Muscle layer of duodenum (tissue), 2 donors: Measurements from ENCODE around the gene CEACAM21.
A peak's percentile ranks its signal among the peaks of the same experiment; 100 is the strongest.

Experiments used
- H3K27ac ChIP-seq: one replicate; pipeline ENCODE4 v1.7.0; 2013; ENCODE audit warnings: mild to moderate bottlenecking, low read length
- H3K27me3 ChIP-seq: one replicate; pipeline ENCODE4 v1.7.0; 2013; ENCODE audit warnings: low read depth, mild to moderate bottlenecking, control low read depth, low read length
- H3K36me3 ChIP-seq, 2 donors: one replicate each; pipeline ENCODE4 v1.7.0; 2013; ENCODE audit warnings: low read length in 2 of 2, control low read depth in 1 of 2, mild to moderate bottlenecking in 1 of 2; ENCODE audit not compliant: insufficient read depth in 2 of 2, control insufficient read depth in 1 of 2
- H3K4me1 ChIP-seq, 2 donors: one replicate each; pipeline ENCODE4 v1.7.0; 2013; ENCODE audit warnings: low read length in 2 of 2, mild to moderate bottlenecking in 2 of 2, control low read depth in 1 of 2, moderate library complexity in 1 of 2; ENCODE audit not compliant: insufficient read depth in 2 of 2, control insufficient read depth in 1 of 2
- H3K4me3 ChIP-seq, 2 donors: one replicate each; pipeline ENCODE4 v1.7.0; 2013; ENCODE audit warnings: low read length in 2 of 2, low read depth in 1 of 2, mild to moderate bottlenecking in 1 of 2
- H3K9me3 ChIP-seq, 2 donors: one replicate each; pipeline ENCODE4 v1.7.0; 2013; ENCODE audit warnings: low read length in 2 of 2, control low read depth in 1 of 2, mild to moderate bottlenecking in 1 of 2; ENCODE audit not compliant: control insufficient read depth in 1 of 2
- donor health status: healthy.

CEACAM21 gene

DNA sequence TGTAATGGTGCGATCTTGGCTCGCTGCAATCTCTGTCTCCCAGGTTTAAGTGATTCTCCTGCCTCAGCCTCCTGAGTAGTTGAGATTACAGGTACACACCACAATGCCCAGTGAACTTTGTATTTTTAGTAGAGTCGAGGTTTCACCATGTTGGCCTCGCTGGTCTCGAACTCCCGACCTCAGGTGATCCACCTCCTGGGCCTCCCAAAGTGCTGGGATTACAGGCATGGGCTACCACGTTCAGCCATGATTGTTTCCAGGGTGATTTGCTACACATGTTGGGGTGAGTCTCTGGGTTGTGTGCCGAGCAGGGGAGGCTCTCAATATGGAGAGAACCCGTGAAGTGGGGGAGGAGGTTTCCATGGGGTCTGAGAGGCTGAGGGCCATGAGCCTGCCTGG, 24.8 kb upstream of the CEACAM21 start:
- Histone ChIP-seq H3K27ac (peak overlapping the region; percentile 60), H3K9me3 (no peaks in the 10 kb centered on the region), H3K4me1 (no peaks in the 10 kb centered on the region), H3K36me3 (no peaks in the 10 kb centered on the region), H3K4me3 (peak overlapping the region in 1 of 2 donors; percentile 37), H3K27me3 (no peaks in the 10 kb centered on the region)

DNA sequence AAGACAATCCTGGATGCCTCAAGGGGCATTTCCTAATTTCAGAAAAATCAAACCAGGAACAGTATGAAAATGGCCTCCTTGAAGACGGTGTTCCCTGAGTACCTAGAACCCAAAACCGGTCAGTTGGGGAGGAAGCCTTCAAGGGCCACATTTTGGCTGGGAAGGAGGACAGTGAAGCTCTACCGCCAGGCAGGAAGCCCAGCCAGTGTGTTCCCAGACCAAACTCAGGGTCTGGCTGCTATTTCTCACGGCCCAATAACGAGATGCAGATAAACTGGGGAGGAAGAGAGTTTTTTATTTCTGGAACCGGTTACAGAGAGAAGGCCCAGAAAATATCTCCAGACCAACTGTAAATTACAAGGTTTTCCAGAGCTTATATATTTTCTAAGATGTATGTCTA, 24.3 kb upstream of the CEACAM21 start:
- H3K27ac ChIP-seq: peak overlapping the region; percentile 60
- no peaks in the 10 kb centered on the region for H3K27me3 ChIP-seq
- H3K9me3 ChIP-seq: no peaks in the 10 kb centered on the region
- no peaks in the 10 kb centered on the region for H3K4me1 ChIP-seq
- no peaks in the 10 kb centered on the region for H3K36me3 ChIP-seq
- peak overlapping the region in 1 of 2 donors; percentile 37 for H3K4me3 ChIP-seq

DNA sequence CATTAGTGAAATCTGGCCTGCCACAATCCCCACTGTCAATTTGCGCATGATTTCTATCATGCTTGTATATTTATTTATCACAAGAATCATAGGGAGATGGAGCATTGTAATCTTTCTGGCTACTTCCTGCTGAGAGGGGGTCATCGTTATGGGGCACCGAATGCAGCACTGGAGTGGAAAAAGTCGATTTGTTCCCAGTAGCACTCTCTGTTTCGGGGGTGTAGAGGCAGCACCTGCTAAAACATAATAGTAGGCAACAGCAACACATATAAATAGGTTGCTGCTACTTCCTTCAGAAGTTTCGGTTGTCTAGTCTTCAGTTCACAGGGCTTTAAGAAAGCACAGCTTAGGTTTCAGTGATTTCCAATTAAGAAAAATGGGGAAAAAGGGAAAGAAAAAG, 23.4 kb upstream of the CEACAM21 start:
- H3K27me3 ChIP-seq: no peaks in the 10 kb centered on the region
- H3K36me3 ChIP-seq: no peaks in the 10 kb centered on the region
- H3K4me3 ChIP-seq: no peak overlapping the region
- H3K27ac ChIP-seq: peak overlapping the region; percentile 60
- H3K4me1 ChIP-seq: no peaks in the 10 kb centered on the region
- H3K9me3 ChIP-seq: no peaks in the 10 kb centered on the region

DNA sequence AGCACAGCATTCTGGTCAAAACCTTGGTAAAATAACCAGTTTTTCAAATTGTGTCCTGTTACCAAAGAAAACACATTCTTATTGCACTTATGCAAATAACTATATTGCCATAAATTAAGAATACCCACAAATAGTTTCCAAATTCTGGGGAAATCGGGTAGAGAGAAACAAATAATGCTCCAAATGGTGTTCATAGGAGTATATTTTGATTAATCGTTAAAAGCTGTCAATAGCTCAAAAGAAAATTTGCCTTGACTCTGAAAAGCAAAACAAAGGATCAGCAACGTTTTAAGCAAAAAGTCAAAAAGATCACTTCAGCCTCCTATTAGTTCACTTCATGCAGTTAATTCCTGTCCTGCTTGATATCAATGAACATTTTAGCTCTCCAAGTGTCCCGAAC, 22.2 kb upstream of the CEACAM21 start:
- Histone ChIP-seq H3K27me3 (no peaks in the 10 kb centered on the region), H3K4me1 (no peaks in the 10 kb centered on the region), H3K27ac (no peak overlapping the region)

DNA sequence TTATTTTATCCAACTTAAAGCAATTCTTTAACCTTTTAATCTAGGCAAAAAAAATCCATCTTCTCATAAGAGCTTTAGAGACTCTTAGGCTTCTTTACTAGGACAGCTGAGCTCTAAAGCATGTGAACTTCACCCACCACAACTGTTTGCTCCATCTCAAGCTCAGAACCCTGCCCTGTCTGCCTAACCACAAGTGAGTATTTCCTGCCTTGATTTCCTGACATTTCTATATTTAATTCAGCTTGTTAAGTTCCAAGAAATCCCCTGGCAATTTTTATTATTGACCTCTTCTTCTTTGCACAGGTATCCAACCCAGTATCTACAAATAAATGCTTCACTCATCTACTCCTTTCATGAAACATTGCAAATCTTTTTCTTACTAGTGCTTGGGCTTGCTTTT, 21.1 kb upstream of the CEACAM21 start:
- no peaks in the 10 kb centered on the region for H3K4me1 ChIP-seq
- H3K36me3 ChIP-seq: no peaks in the 10 kb centered on the region
- H3K27me3 ChIP-seq: no peaks in the 10 kb centered on the region
- no peak overlapping the region for H3K27ac ChIP-seq
- H3K9me3 ChIP-seq: no peaks in the 10 kb centered on the region
- no peak overlapping the region for H3K4me3 ChIP-seq

More for the DNA sequence above, 22.2 kb upstream of the CEACAM21 start:
- Histone ChIP-seq H3K9me3 (no peaks in the 10 kb centered on the region), H3K36me3 (no peaks in the 10 kb centered on the region), H3K4me3 (no peak overlapping the region)

DNA sequence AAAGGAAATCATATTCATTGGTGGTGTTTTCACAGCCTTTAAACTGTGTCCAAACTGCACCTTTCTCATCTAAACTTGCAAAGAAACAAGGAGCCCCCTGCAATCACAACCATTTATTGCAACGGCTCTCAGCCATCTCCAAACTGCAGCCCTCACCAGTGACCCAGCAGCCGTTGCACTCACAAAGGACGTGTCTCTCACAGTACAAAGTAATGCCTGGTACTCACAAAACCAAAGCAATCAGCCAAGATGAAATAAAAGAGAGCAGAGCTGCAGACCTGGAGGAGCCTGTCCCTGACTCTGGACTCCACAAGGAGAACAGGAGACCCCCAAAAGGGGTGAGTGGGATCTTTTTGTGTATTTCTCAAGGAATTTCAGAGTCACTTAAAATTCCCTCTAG, 20.2 kb upstream of the CEACAM21 start:
- no peaks in the 10 kb centered on the region for H3K27me3 ChIP-seq
- H3K4me3 ChIP-seq: no peak overlapping the region
- H3K9me3 ChIP-seq: no peaks in the 10 kb centered on the region
- H3K36me3 ChIP-seq: no peaks in the 10 kb centered on the region
- no peaks in the 10 kb centered on the region for H3K4me1 ChIP-seq
- H3K27ac ChIP-seq: no peak overlapping the region

DNA sequence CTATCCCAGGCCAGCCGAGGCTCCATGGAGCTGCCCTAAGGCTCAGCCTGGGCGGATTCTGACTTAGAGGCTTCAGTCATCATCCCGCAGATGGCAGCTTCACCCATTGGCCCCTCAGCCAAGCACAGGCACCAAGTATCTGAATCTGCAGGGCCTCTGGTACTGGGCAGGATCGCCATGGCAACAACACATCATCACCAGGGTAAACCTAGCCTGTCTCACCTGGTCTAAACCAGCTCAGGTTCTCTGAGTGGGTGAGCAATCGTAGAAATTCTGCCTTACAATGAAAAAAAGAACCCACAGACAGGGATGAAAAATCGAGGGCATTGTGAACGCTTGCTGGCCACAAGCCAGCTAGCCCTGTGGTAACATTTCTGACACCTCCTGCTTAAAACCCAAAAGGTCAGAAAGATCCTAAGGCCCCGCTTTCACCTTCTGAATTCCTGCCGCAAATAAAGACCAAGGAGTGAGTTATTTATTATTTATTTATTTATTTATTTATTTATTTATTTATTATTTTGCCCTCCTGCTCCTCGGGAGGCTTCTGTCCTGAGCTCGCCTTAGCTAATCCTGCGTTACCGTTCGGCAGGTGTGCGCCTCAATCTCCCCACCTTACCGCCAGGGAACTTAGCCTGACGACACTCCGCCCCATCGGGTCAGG, 12.0 kb upstream of the CEACAM21 start:
- Histone ChIP-seq H3K9me3 (no peaks in the 10 kb centered on the region), H3K27ac (no peak overlapping the region), H3K27me3 (peaks cover 17% of the 10 kb centered on the region), H3K36me3 (no peaks in the 10 kb centered on the region), H3K4me1 (peaks cover 0 to 14% of the 10 kb centered on the region in 2 donors), H3K4me3 (peak overlapping the region in 1 of 2 donors; percentile 26)

DNA sequence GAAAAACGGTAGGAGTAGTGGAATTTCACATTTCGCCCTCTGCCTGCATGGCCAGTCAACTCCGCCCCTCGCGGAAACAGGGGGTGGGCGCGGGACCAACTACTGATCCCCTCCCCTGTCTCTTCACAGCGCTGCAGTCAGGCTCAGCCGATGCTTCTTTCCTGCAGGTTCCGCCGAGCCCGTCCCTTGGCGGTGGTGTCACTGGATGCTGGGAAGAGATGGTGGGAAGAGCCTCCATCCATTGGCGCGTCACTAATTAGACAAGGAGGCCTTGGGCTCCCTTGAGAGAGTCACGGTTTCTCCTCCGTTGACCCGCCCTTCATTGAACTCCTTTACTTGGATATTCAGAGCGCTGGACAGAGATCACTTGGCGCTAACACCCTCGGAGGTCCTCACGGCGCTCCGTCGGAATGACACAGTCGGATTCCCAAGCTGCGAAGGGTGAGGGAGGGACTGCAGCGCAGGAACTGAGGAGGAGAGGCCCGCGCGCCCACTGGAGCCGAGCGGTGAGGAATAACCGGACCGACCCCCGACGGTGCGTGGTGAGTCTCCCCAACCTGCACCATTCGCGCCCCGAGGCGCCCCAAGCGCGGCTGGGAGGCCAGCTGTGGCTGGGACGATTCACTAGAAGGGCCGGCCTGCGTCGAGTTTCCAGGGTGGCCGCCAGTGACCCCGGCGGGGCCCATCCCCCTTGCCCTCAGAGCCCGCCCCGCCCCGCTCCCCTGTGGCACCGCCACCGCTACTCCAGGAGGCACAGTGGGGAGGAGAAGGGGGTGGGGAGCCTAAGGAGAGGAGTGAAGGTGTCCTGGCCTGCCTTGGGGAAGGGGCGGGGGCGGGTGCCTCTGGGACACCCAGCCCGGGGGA, 11.2 kb upstream of the CEACAM21 start:
- Histone ChIP-seq H3K4me1 (peaks cover 0 to 14% of the 10 kb centered on the region in 2 donors), H3K36me3 (no peaks in the 10 kb centered on the region), H3K9me3 (no peaks in the 10 kb centered on the region), H3K27me3 (peaks cover 22% of the 10 kb centered on the region), H3K4me3 (peak overlapping the region in 1 of 2 donors; percentile 26), H3K27ac (no peak overlapping the region)

DNA sequence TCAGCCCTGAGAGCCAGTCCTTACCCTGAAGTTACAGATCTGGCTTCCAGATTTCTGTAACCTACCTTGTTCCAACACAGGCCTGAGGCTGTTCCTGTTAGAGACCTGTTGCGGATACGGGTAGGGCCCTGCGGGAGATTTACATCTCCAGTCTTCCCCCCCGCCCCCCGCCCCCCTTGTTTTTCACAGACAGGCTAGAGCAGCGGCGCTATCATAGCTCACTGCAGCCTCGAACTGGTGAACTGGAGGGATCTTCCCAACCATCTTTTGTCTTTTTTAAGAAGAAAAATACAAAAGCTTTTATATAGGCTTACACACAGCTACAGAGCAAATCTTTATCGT, 10.6 kb upstream of the CEACAM21 start:
- Histone ChIP-seq H3K4me1 (peaks cover 0 to 14% of the 10 kb centered on the region in 2 donors), H3K9me3 (no peaks in the 10 kb centered on the region), H3K27me3 (peaks cover 22% of the 10 kb centered on the region), H3K4me3 (no peak overlapping the region), H3K27ac (no peak overlapping the region), H3K36me3 (no peaks in the 10 kb centered on the region)

DNA sequence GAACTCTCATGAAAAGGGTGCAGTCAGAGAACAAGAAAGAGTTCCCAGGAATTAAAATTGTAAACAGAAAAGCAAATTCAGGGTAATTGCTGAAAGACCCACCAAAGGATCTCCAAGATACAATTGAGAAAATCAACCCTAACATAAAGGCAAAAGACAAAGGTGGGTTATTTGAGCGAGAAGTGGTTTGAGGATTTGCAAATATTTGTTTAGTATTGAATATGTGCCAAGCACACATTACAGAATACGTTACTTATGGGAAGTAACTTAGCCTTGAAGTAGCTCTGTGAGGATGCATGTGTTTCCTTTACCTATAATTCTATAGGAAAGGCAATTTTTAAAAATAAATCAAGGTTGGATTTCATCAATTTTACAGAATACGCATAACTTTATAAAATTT, 10.0 kb upstream of the CEACAM21 start:
- no peak overlapping the region for H3K27ac ChIP-seq
- peaks cover 0 to 14% of the 10 kb centered on the region in 2 donors for H3K4me1 ChIP-seq
- H3K9me3 ChIP-seq: no peaks in the 10 kb centered on the region
- H3K36me3 ChIP-seq: no peaks in the 10 kb centered on the region
- H3K4me3 ChIP-seq: no peak overlapping the region
- H3K27me3 ChIP-seq: peaks cover 22% of the 10 kb centered on the region

DNA sequence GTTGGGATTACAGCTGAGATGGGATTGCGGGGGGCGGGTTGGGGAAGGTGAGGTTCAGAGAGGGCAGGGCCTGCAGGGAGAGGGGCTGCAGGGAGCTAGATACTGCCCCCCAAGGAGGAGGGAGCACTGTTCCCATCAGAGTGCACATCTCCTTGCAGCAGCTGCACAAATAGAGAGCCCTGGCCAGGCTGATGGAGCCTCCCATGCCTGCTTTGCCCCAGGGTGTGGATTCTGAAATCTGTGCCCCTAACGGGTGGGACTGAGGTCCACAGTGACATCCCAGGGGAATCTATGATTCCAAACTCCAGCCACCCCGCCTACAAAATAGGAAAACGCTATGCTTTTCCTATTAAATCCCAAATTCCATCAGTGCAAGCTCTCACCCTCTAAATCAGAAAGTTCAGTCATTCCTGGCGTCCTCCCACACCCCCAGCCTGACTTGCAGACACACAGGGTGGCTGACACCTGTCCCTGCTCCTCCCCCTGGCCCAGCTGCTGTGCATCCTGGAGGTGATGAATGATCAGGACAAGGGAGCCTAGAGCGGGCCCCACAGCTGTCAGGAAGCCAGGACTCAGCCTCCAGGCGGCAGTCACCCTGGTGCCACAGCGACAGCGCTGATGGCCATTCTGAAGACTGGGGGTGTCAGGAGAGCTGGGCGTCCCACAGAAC, 6.3 kb upstream of the CEACAM21 start:
- H3K27me3 ChIP-seq: peaks cover 12% of the 10 kb centered on the region
- no peak overlapping the region for H3K4me3 ChIP-seq
- H3K9me3 ChIP-seq: no peaks in the 10 kb centered on the region
- H3K27ac ChIP-seq: no peak overlapping the region
- H3K4me1 ChIP-seq: peaks cover 0 to 6% of the 10 kb centered on the region in 2 donors
- H3K36me3 ChIP-seq: no peaks in the 10 kb centered on the region
